Hepatocyte (in vitro differentiated cells): ENCODE results near the gene KIAA0319L. TPM values are rescaled to one million over a fixed set of nuclear protein-coding genes. Genes with fewer than 3 reads are reported as not detected.

Experiments used
- DNase-seq: peaks from one replicate; pipeline ENCODE4 v3.0.0-alpha.2; 2016; ENCODE audit warnings: low spot score
- H2AFZ ChIP-seq: fragments of 200-600 bp; sonication (generic); 2 replicates; pipeline ENCODE4 v1.6.0; 2016; ENCODE audit warnings: antibody characterized with exemption, mild to moderate bottlenecking
- H3K27ac ChIP-seq: fragments of 200-600 bp; sonication (generic); 2 replicates; pipeline ENCODE4 v1.5.1; 2016; ENCODE audit warnings: mild to moderate bottlenecking
- H3K27me3 ChIP-seq: fragments of 200-600 bp; sonication (generic); 2 replicates; pipeline ENCODE4 v1.6.1; 2016
- H3K36me3 ChIP-seq: fragments of 200-600 bp; sonication (generic); replicated peaks from 2 replicates; pipeline ENCODE4 v1.5.1; 2016; ENCODE audit warnings: low read depth; ENCODE audit not compliant: insufficient read depth
- H3K4me1 ChIP-seq: fragments of 200-600 bp; sonication (generic); 2 replicates; pipeline ENCODE4 v1.5.1; 2016; ENCODE audit warnings: mild to moderate bottlenecking, moderate library complexity; ENCODE audit not compliant: insufficient read depth
- H3K4me2 ChIP-seq: fragments of 200-600 bp; sonication (generic); 2 replicates; pipeline ENCODE4 v1.6.0; 2016
- H3K4me3 ChIP-seq: fragments of 200-600 bp; sonication (generic); 2 replicates; pipeline ENCODE4 v1.5.1; 2016; ENCODE audit warnings: mild to moderate bottlenecking
- H3K79me2 ChIP-seq: fragments of 200-600 bp; sonication (generic); 2 replicates; pipeline ENCODE4 v1.6.0; 2017; ENCODE audit warnings: mild to moderate bottlenecking
- H3K9me2 ChIP-seq: fragments of 200-600 bp; sonication (generic); replicated peaks from 2 replicates; pipeline ENCODE4 v1.6.0; 2017; ENCODE audit warnings: mild to moderate bottlenecking; ENCODE audit not compliant: insufficient read depth
- H3K9me3 ChIP-seq: fragments of 200-600 bp; sonication (generic); 2 replicates; pipeline ENCODE4 v1.5.1; 2016; ENCODE audit warnings: low read depth, mild to moderate bottlenecking
- H4K20me1 ChIP-seq: fragments of 200-600 bp; sonication (generic); 2 replicates; pipeline ENCODE4 v1.6.0; 2016; ENCODE audit warnings: mild to moderate bottlenecking; ENCODE audit not compliant: insufficient read depth, poor library complexity, severe bottlenecking
- CTCF ChIP-seq: fragments of 200-600 bp; sonication (generic); IDR thresholded peaks from 2 replicates; pipeline ENCODE4 v1.5.1; 2016; ENCODE audit warnings: antibody characterized with exemption, mild to moderate bottlenecking; ENCODE audit not compliant: poor library complexity
- EZH2 ChIP-seq: fragments of 200-600 bp; sonication (generic); IDR thresholded peaks from 2 replicates; pipeline ENCODE4 v1.6.1; 2016; ENCODE audit warnings: antibody characterized with exemption, mild to moderate bottlenecking, borderline replicate concordance
- EZH2phosphoT487 ChIP-seq: fragments of 200-600 bp; sonication (generic); IDR thresholded peaks from one replicate; pipeline ENCODE4 v1.6.1; 2018; ENCODE audit warnings: antibody characterized with exemption, mild to moderate bottlenecking, low read depth, moderate library complexity; ENCODE audit not compliant: unreplicated experiment, severe bottlenecking
- WGBS: methylation state at CpG from one replicate; pipeline ENCODE4 v1.1.6; 2016; ENCODE audit warnings: low lambda C conversion rate; ENCODE audit errors: missing lambda C conversion rate; 5-methylcytosine and 5-hydroxymethylcytosine counted together
- polyA plus RNA-seq: library from polyadenylated mRNA; unstranded; fragments of >200 nt; fragmentation: Nextera tagmentation; extraction: Ambion mirVana; gene quantifications from 2 replicates; pipeline ENCODE4 v1.2.1, GENCODE V29; 2016
- total RNA-seq: library from RNA; depleted of rRNA; stranded (reverse); fragments of >200 nt; gene quantifications from 2 replicates; pipeline ENCODE4 v1.2.3, GENCODE V29; 2014

Gene KIAA0319L
- total and polyA plus RNA-seq, 2 experiments from 2014 or later, result 56.3 to 77.7 TPM

GRCh38 chr1:35518183-35518582, 39.0 kb downstream of the KIAA0319L start:
- H3K4me3 ChIP-seq, result no peak overlapping the region
- WGBS, result 99% methylated on average over 3 of the region's 3 CpGs
- no peak overlapping the region for H3K27ac ChIP-seq
- H3K36me3 ChIP-seq, result no peaks in the 10 kb centered on the region
- H4K20me1 ChIP-seq, result no peaks in the 10 kb centered on the region
- H3K4me2 ChIP-seq, result no peak overlapping the region
- H2AFZ ChIP-seq, result no peak overlapping the region
- H3K9me2 ChIP-seq, result no peaks in the 10 kb centered on the region
- TF ChIP-seq EZH2 (no peak), CTCF (no peak), EZH2phosphoT487 (no peak)
- H3K9me3 ChIP-seq, result peaks cover 9% of the 10 kb centered on the region
- peaks cover 72% of the 10 kb centered on the region for H3K79me2 ChIP-seq
- peaks cover 3% of the 10 kb centered on the region for H3K4me1 ChIP-seq
- no peak for DNase-seq
- no peaks in the 10 kb centered on the region for H3K27me3 ChIP-seq

- 100% methylated on average over 2 of the region's 2 CpGs for WGBS
- Histone ChIP-seq H3K9me3 (no peaks in the 10 kb centered on the region), H3K4me2 (no peak overlapping the region), H3K4me3 (no peak overlapping the region), H3K27me3 (no peaks in the 10 kb centered on the region), H3K79me2 (peaks cover 90% of the 10 kb centered on the region), H2AFZ (no peak overlapping the region), H4K20me1 (peaks cover 15% of the 10 kb centered on the region), H3K9me2 (no peaks in the 10 kb centered on the region), H3K36me3 (no peaks in the 10 kb centered on the region), H3K27ac (no peak overlapping the region), H3K4me1 (no peaks in the 10 kb centered on the region)
- no peak for DNase-seq
- no peak for TF ChIP-seq EZH2phosphoT487
- TF ChIP-seq CTCF, result no peak
- no peak for TF ChIP-seq EZH2
Measured at GRCh38 chr1:35511305-35511704, 45.9 kb downstream of the KIAA0319L start.

GRCh38 chr1:35509558-35509957, 47.6 kb downstream of the KIAA0319L start:
- 83% methylated on average over 3 of the region's 3 CpGs for WGBS
- no peak for TF ChIP-seq CTCF
- TF ChIP-seq EZH2phosphoT487, result no peak
- no peak for TF ChIP-seq EZH2

GRCh38 chr1:35507947-35508346, 49.3 kb downstream of the KIAA0319L start:
- no peak for DNase-seq
- no peak overlapping the region for H2AFZ ChIP-seq
- H3K36me3 ChIP-seq, result no peaks in the 10 kb centered on the region
- no peaks in the 10 kb centered on the region for H3K27me3 ChIP-seq
- H3K27ac ChIP-seq, result no peak overlapping the region
- H3K9me3 ChIP-seq, result no peaks in the 10 kb centered on the region
- H3K79me2 ChIP-seq, result peaks cover 68% of the 10 kb centered on the region
- no peak overlapping the region for H3K4me3 ChIP-seq
- H3K4me1 ChIP-seq, result no peaks in the 10 kb centered on the region
- no peak for TF ChIP-seq CTCF
- TF ChIP-seq EZH2, result no peak
- H4K20me1 ChIP-seq, result peaks cover 15% of the 10 kb centered on the region
- no peak overlapping the region for H3K4me2 ChIP-seq
- no peaks in the 10 kb centered on the region for H3K9me2 ChIP-seq

More at GRCh38 chr1:35509558-35509957, 47.6 kb downstream of the KIAA0319L start:
- no peak for DNase-seq
- no peak overlapping the region for H2AFZ ChIP-seq
- H3K9me2 ChIP-seq, result no peaks in the 10 kb centered on the region
- H4K20me1 ChIP-seq, result peaks cover 15% of the 10 kb centered on the region
- H3K9me3 ChIP-seq, result no peaks in the 10 kb centered on the region
- H3K4me3 ChIP-seq, result no peak overlapping the region
- no peak overlapping the region for H3K4me2 ChIP-seq
- H3K27ac ChIP-seq, result no peak overlapping the region
- no peaks in the 10 kb centered on the region for H3K4me1 ChIP-seq
- peaks cover 81% of the 10 kb centered on the region for H3K79me2 ChIP-seq
- H3K27me3 ChIP-seq, result no peaks in the 10 kb centered on the region
- H3K36me3 ChIP-seq, result no peaks in the 10 kb centered on the region
